GM12875 (cell line): Measurements from ENCODE around the gene ABCA13.

Source experiments
- H3K4me3 ChIP-seq: one replicate; pipeline ENCODE4 v1.5.1; 2011; ENCODE audit warnings: low read depth, low read length, control low read depth
- TF ChIP-seq, protein P1 (sequence below): IDR thresholded peaks from 2 replicates; pipeline ENCODE4 v1.5.1; 2011; ENCODE audit warnings: low read depth, mild to moderate bottlenecking, control low read depth, inconsistent platforms, low read length, moderate library complexity, borderline replicate concordance; ENCODE audit not compliant: insufficient read depth

The ABCA13 gene

DNA sequence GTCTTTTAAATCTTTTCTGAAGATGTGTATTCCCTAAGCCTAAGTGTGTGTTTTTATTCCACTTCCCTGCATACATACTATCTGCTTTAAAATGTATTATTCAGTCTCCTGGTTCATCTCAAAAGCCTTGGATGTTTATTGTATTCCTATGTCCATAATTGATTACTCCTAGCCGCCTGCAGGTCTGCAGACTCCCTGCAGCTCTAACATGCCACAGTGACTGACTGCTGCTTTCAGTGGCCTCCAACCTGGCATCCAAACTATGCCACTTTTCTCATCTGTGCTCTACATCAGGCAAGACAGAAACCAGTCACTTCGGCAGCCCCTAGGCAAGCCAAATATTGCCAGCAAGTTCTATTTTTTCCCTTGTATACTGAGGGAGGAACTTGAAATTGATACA, 81.7 kb downstream of the ABCA13 start:
- no peak overlapping the region for H3K4me3 ChIP-seq
- TF ChIP-seq, protein P1, sequence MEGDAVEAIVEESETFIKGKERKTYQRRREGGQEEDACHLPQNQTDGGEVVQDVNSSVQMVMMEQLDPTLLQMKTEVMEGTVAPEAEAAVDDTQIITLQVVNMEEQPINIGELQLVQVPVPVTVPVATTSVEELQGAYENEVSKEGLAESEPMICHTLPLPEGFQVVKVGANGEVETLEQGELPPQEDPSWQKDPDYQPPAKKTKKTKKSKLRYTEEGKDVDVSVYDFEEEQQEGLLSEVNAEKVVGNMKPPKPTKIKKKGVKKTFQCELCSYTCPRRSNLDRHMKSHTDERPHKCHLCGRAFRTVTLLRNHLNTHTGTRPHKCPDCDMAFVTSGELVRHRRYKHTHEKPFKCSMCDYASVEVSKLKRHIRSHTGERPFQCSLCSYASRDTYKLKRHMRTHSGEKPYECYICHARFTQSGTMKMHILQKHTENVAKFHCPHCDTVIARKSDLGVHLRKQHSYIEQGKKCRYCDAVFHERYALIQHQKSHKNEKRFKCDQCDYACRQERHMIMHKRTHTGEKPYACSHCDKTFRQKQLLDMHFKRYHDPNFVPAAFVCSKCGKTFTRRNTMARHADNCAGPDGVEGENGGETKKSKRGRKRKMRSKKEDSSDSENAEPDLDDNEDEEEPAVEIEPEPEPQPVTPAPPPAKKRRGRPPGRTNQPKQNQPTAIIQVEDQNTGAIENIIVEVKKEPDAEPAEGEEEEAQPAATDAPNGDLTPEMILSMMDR = no peak

DNA sequence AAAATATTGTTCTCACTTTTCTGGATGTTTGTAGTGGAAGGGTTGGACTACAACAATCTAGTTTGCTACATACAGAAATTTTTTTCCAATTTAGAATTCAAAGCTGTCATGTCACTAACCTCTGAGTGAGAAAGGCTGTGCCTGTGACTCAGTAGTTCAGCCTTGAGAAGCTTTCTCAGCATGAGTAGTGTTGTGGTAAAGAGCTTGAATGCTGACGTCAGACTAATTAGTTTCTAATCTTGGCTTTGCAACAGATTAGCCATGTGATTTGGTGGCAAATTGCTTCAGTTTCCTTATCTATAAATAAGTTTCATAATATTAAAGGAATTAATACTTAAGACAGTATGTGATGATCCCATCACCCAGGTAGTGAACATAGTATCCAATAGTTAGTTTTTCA, 83.8 kb downstream of the ABCA13 start:
- TF ChIP-seq, protein P1 = no peak
- H3K4me3 ChIP-seq = no peak overlapping the region

DNA sequence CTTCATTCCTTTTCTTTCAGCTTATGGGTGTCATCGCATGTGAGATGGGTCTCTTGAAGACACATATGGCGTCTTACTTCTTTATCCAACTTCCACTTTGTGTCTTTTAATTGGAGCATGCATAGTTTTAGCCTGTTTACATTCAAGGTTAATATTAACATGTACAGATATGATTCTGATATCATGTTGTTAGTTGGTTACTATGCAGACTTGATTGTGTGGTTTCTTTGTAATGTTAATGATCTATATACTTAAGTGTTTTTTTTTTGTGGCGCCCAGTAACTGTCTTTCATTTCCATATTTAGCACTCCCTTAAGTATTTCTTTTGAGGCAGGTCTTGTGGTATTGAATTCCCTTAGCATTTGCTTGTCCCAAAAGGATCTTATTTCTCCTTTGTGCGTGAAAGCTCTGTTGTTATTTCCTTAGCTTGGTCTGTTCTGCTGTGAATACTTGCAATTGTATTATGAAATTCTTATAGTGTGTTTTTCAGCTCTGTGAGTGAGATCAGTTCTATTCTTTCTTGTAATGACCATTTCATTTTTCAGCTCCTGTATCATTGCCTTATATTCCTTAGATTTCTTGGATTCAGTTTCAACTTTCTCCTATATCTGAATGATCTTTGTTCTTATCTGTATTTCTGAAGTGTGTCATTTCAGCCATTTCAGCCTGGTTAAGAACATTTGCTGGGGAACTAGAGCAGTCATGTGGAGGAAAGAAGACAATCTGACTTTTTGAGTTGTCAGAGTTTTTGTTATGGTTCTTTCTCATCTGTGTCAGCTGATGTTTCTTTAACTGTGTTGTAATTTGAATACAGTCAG, 88.4 kb downstream of the ABCA13 start:
- H3K4me3 ChIP-seq = no peak overlapping the region
- TF ChIP-seq, protein P1 = no peak

DNA sequence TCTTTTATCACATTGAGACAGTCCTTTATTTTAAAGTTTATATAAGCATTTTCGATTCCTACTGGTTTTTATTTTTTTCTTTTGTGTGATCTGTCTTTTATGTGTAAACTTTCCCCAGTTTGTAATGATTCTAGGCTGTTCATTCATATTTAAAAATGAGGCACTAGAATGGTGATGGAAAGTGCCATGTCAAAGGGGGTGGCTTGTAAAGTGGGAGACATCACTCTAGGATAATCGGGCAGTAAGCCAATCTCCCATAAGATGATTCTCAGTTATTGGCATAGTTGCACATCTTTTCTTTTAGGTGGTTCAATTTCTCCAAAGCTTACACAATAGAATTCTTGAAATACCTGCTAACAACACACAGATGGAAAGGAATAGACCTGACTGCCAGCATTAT, 90.4 kb downstream of the ABCA13 start:
- TF ChIP-seq, protein P1 = no peak
- no peak overlapping the region for H3K4me3 ChIP-seq

DNA sequence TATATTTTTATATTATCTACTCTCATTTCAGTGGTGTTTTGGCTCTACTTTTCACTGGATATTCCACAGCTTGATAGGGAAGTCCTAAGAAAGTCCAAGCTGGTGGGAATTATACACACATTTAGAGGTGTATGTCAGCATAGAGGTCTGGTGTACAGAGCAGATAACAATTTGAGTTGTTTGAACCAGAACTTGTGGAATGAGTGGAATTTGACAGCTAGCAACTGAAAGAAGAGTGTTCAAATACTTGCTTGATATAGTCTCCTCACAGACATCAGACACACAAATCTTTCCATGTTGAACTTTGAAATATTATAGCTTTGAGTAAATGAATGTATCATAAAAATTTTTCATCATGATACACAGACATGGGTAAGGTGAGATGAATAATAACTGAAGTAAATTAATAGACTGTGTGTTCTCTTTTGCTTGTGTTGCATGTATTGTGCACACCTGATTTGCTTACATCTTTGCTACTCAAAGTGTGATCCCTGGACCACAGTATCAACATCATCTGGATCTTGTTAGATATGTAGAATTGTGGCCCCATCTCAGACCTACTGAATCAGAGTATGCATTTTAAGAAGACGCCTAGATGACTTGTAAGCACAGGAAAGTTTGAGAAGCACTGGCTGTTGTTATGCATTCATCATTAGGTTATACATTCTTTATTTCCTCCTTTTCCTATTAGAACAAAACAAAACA, 91.5 kb downstream of the ABCA13 start:
- TF ChIP-seq, protein P1 = no peak
- H3K4me3 ChIP-seq = no peak overlapping the region

DNA sequence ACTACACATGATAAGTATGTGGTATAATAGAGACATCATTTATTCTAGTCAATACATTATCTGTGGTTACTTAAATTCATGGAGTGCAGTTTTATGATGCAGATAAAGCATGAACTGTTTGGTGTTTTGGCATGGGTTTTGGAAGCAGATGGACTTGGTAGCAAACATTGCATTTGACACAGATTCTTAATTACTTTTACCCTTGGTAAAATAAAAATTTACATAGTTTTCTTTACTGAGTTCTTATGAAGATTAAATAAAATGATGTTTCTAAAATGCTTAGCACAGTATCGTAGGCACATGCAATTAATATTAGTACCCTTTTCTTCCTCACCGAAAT, 92.0 kb downstream of the ABCA13 start:
- H3K4me3 ChIP-seq = no peak overlapping the region
- TF ChIP-seq, protein P1 = no peak

DNA sequence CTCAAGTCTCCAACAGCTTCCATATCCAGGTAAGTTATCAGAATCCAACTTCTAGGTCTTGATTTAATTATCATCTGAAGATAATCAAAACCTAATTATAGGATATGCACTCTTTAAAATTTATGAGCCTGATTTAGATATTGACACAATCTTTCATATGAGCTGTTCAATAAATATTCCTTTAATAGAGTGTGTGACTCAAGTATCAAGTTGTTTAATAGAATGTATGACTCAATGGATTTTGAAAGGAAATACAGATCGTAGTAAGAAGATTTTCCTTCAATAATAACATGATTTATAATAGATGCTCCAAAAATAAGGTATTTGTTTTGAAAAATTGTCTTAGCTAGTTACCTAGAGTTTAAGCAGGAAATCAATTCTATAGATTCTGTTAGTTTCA, 97.8 kb downstream of the ABCA13 start:
- no peak overlapping the region for H3K4me3 ChIP-seq
- TF ChIP-seq, protein P1 = no peak
